HEK293 (cell line): ENCODE results near the gene DLX2.

Experiments
- FEZF1 ChIP-seq: fragments of 450-650 bp; formaldehyde crosslinking; IDR thresholded peaks from 2 replicates; pipeline ENCODE4 v1.5.1; 2016; ENCODE audit warnings: missing biosample characterization, missing genetic modification characterization
- GLI2 ChIP-seq: fragments of 450-650 bp; formaldehyde crosslinking; IDR thresholded peaks from 2 replicates; pipeline ENCODE4; 2017; ENCODE audit warnings: missing biosample characterization, missing genetic modification characterization, low read depth, borderline replicate concordance
- IKZF3 ChIP-seq: fragments of 450-650 bp; IDR thresholded peaks from 2 replicates; pipeline ENCODE4 v1.5.0; 2018; ENCODE audit warnings: missing biosample characterization, mild to moderate bottlenecking, missing genetic modification characterization, moderate library complexity
- TSHZ1 ChIP-seq: fragments of 450-650 bp; formaldehyde crosslinking; IDR thresholded peaks from 2 replicates; pipeline ENCODE4 v1.5.1; 2016; ENCODE audit warnings: missing biosample characterization, missing genetic modification characterization, borderline replicate concordance
- ZEB2 ChIP-seq: fragments of 450-650 bp; formaldehyde crosslinking; IDR thresholded peaks from 2 replicates; pipeline ENCODE4 v1.5.1; 2016; ENCODE audit warnings: missing biosample characterization, missing genetic modification characterization
- ZNF140 ChIP-seq: fragments of 450-650 bp; formaldehyde crosslinking; IDR thresholded peaks from 2 replicates; pipeline ENCODE4 v1.5.1; 2016; ENCODE audit warnings: missing biosample characterization, missing genetic modification characterization
- ZNF202 ChIP-seq: fragments of 450-650 bp; formaldehyde crosslinking; IDR thresholded peaks from 2 replicates; pipeline ENCODE4 v1.5.1; 2016; ENCODE audit warnings: missing biosample characterization, missing genetic modification characterization, borderline replicate concordance
- ZNF221 ChIP-seq: fragments of 450-650 bp; formaldehyde crosslinking; IDR thresholded peaks from 2 replicates; pipeline ENCODE4 v1.5.1; 2017; ENCODE audit warnings: missing biosample characterization, missing genetic modification characterization, borderline replicate concordance
- ZNF350 ChIP-seq: fragments of 450-650 bp; formaldehyde crosslinking; IDR thresholded peaks from 2 replicates; pipeline ENCODE4 v1.5.0; 2017; ENCODE audit warnings: missing biosample characterization, mild to moderate bottlenecking, missing genetic modification characterization
- ZNF366 ChIP-seq: fragments of 450-650 bp; formaldehyde crosslinking; conservative IDR thresholded peaks from 2 replicates; pipeline ENCODE4 v1.5.1; 2016; ENCODE audit warnings: missing biosample characterization, missing genetic modification characterization
- ZNF571 ChIP-seq: fragments of 450-650 bp; formaldehyde crosslinking; IDR thresholded peaks from 2 replicates; pipeline ENCODE4 v1.5.0; 2017; ENCODE audit warnings: missing biosample characterization, missing genetic modification characterization
- ZNF664 ChIP-seq: fragments of 450-650 bp; formaldehyde crosslinking; IDR thresholded peaks from 2 replicates; pipeline ENCODE4 v1.5.1; 2016; ENCODE audit warnings: missing biosample characterization, missing genetic modification characterization
- ZNF747 ChIP-seq: fragments of 450-650 bp; formaldehyde crosslinking; IDR thresholded peaks from 2 replicates; pipeline ENCODE4 v1.5.1; 2016; ENCODE audit warnings: missing biosample characterization, missing genetic modification characterization
- ZSCAN30 ChIP-seq: fragments of 450-650 bp; IDR thresholded peaks from 2 replicates; pipeline ENCODE4 v1.5.1; 2018; ENCODE audit warnings: missing biosample characterization, mild to moderate bottlenecking, missing genetic modification characterization, moderate library complexity
- ZXDB ChIP-seq: fragments of 450-650 bp; formaldehyde crosslinking; IDR thresholded peaks from 2 replicates; pipeline ENCODE4 v1.5.1; 2016; ENCODE audit warnings: missing biosample characterization, missing genetic modification characterization
- TF ChIP-seq, protein P1 (sequence below): fragments of 450-650 bp; formaldehyde crosslinking; IDR thresholded peaks from 2 replicates; pipeline ENCODE4 v1.5.1; 2016; ENCODE audit warnings: missing biosample characterization, missing genetic modification characterization
- TF ChIP-seq, protein P2 (sequence below): fragments of 450-650 bp; formaldehyde crosslinking; IDR thresholded peaks from 2 replicates; pipeline ENCODE4 v1.5.1; 2016; ENCODE audit warnings: missing biosample characterization, missing genetic modification characterization
- TF ChIP-seq, protein P3 (sequence below): fragments of 450-650 bp; formaldehyde crosslinking; IDR thresholded peaks from 2 replicates; pipeline ENCODE4; 2016; ENCODE audit warnings: missing biosample characterization, missing genetic modification characterization

DLX2 gene

DNA sequence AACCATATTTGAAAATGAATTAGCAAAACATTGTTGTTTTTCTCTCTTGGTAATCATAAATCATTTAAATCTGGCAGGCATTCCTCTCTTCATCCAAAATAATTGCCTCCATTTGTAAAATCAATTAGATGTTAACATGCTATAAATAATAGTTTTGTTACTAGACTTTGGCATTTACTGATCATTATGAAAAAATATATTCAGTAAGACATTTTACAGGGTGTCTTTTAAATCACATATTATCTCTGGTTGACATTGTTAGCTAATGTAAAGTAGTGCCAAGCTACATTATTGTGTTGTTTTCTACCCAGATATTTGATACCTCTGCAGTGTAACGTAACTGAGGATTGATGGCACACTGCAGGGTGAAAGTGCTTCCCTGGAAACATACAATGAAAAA is 49.2 kb downstream of the DLX2 start (continued):
- no peak for TF ChIP-seq TSHZ1 (tag by site-specific recombination)
- TF ChIP-seq, protein P1, sequence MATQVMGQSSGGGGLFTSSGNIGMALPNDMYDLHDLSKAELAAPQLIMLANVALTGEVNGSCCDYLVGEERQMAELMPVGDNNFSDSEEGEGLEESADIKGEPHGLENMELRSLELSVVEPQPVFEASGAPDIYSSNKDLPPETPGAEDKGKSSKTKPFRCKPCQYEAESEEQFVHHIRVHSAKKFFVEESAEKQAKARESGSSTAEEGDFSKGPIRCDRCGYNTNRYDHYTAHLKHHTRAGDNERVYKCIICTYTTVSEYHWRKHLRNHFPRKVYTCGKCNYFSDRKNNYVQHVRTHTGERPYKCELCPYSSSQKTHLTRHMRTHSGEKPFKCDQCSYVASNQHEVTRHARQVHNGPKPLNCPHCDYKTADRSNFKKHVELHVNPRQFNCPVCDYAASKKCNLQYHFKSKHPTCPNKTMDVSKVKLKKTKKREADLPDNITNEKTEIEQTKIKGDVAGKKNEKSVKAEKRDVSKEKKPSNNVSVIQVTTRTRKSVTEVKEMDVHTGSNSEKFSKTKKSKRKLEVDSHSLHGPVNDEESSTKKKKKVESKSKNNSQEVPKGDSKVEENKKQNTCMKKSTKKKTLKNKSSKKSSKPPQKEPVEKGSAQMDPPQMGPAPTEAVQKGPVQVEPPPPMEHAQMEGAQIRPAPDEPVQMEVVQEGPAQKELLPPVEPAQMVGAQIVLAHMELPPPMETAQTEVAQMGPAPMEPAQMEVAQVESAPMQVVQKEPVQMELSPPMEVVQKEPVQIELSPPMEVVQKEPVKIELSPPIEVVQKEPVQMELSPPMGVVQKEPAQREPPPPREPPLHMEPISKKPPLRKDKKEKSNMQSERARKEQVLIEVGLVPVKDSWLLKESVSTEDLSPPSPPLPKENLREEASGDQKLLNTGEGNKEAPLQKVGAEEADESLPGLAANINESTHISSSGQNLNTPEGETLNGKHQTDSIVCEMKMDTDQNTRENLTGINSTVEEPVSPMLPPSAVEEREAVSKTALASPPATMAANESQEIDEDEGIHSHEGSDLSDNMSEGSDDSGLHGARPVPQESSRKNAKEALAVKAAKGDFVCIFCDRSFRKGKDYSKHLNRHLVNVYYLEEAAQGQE (tag by site-specific recombination): no peak
- no peak for TF ChIP-seq ZNF221 (tag by site-specific recombination)
- 0 out of 2 replicates have a peak, but pooled peaks have one; percentile 28 for TF ChIP-seq ZSCAN30 (tag by site-specific recombination)
- no peak for TF ChIP-seq ZNF202
- no peak for TF ChIP-seq ZNF571 (tag by site-specific recombination)
- peak; percentile 52; the same call in 1 of the 2 replicates for TF ChIP-seq ZEB2 (tag by site-specific recombination)
- TF ChIP-seq GLI2 (tag by site-specific recombination): peak; percentile 36; the same call in 1 of the 2 replicates
- peak; percentile 58; the same call in 1 of the 2 replicates for TF ChIP-seq ZNF366
- TF ChIP-seq FEZF1: peak; percentile 76
- TF ChIP-seq ZNF664 (tag by site-specific recombination): 0 out of 2 replicates have a peak, but pooled peaks have one; percentile 15
- TF ChIP-seq, protein P2, sequence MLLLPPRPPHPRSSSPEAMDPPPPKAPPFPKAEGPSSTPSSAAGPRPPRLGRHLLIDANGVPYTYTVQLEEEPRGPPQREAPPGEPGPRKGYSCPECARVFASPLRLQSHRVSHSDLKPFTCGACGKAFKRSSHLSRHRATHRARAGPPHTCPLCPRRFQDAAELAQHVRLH (tag by site-specific recombination): peak; percentile 15; the same call in 1 of the 2 replicates
- TF ChIP-seq ZNF350 (tag by site-specific recombination): no peak
- TF ChIP-seq ZXDB (tag by site-specific recombination): peak; percentile 40; the same call in 1 of the 2 replicates
- peak; percentile 62; the same call in 1 of the 2 replicates for TF ChIP-seq IKZF3
- TF ChIP-seq ZNF747 (tag by site-specific recombination): no peak
- TF ChIP-seq ZNF140 (tag by site-specific recombination): no peak
- TF ChIP-seq, protein P3, sequence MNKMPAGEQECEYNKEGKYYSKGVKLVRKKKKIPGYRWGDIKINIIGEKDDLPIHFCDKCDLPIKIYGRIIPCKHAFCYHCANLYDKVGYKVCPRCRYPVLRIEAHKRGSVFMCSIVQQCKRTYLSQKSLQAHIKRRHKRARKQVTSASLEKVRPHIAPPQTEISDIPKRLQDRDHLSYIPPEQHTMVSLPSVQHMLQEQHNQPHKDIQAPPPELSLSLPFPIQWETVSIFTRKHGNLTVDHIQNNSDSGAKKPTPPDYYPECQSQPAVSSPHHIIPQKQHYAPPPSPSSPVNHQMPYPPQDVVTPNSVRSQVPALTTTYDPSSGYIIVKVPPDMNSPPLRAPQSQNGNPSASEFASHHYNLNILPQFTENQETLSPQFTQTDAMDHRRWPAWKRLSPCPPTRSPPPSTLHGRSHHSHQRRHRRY: no peak
